ENCODE results near the gene GANAB. TPM values are rescaled to one million over a fixed set of nuclear protein-coding genes. Genes with fewer than 3 reads are reported as not detected.
A peak's percentile ranks its signal among the peaks of the same experiment; 100 is the strongest.

Gene GANAB
- total RNA-seq, 3 donors from 2014 or later (not counting 1 experiment from before 2014, with no cell fraction given), result 236 to 275 (median 246) TPM

DNA sequence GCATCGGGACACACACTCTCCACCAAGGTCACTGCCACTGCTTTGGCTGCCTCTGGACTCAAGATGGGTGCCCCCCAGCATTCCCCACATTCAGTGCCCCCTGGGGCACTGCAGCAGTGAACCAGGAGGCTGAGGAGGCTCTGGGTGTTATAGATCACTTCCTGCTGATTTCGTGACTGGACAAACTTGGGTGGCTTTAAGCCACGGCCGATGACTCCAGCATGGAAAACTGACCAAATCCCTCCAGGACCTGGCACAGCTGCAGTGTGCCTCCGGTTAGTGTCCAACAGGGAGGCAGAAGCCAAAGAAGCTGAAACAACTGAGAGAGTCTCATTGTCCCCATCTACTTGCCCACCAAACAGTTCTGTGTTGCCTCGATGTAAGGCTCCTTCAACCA, 1.2 kb upstream of the GANAB start:
- H3K27ac ChIP-seq (ENCODE audit: low read length), result no peak overlapping the region
- H3K4me3 ChIP-seq (ENCODE audit: low read length), result no peak overlapping the region
- Mint-ChIP-seq H3K4me3 (no peak overlapping the region), H3K27me3 (ENCODE audit: low read depth in 2 of 2) (no peaks in the 10 kb centered on the region), H3K36me3 (no peaks in the 10 kb centered on the region), H3K27ac (no peak overlapping the region), H3K9me3 (no peaks in the 10 kb centered on the region), H3K4me1 (peaks cover 15 to 19% of the 10 kb centered on the region in 2 donors)
- ATAC-seq (no peak), DNase-seq (peak in 1 of 2 donors; percentile 3)
- intact Hi-C loops (cut with micrococcal nuclease), result loop anchor here (2.0 kb wide), 2 partner anchors 17 to 25 kb away; partner anchors contain the start of genes C11orf98 and CSKMT
- H3K4me1 ChIP-seq (ENCODE audit: control insufficient read depth, insufficient read depth, low read length), result peaks cover 37% of the 10 kb centered on the region
- H3K27me3 ChIP-seq (ENCODE audit: control insufficient read depth, insufficient read depth, low read length), result no peaks in the 10 kb centered on the region
- WGBS (ENCODE audit: insufficient coverage), result 92% methylated on average over 6 of the region's 6 CpGs
- peaks cover 36% of the 10 kb centered on the region for H3K36me3 ChIP-seq (ENCODE audit: control insufficient read depth, insufficient read depth, low read length)
- no peaks in the 10 kb centered on the region for H3K9me3 ChIP-seq (ENCODE audit: control insufficient read depth, insufficient read depth, low read length)
- TF ChIP-seq, protein P1, sequence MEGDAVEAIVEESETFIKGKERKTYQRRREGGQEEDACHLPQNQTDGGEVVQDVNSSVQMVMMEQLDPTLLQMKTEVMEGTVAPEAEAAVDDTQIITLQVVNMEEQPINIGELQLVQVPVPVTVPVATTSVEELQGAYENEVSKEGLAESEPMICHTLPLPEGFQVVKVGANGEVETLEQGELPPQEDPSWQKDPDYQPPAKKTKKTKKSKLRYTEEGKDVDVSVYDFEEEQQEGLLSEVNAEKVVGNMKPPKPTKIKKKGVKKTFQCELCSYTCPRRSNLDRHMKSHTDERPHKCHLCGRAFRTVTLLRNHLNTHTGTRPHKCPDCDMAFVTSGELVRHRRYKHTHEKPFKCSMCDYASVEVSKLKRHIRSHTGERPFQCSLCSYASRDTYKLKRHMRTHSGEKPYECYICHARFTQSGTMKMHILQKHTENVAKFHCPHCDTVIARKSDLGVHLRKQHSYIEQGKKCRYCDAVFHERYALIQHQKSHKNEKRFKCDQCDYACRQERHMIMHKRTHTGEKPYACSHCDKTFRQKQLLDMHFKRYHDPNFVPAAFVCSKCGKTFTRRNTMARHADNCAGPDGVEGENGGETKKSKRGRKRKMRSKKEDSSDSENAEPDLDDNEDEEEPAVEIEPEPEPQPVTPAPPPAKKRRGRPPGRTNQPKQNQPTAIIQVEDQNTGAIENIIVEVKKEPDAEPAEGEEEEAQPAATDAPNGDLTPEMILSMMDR (IDR thresholded peaks at IDR 0.05), result no peak

DNA sequence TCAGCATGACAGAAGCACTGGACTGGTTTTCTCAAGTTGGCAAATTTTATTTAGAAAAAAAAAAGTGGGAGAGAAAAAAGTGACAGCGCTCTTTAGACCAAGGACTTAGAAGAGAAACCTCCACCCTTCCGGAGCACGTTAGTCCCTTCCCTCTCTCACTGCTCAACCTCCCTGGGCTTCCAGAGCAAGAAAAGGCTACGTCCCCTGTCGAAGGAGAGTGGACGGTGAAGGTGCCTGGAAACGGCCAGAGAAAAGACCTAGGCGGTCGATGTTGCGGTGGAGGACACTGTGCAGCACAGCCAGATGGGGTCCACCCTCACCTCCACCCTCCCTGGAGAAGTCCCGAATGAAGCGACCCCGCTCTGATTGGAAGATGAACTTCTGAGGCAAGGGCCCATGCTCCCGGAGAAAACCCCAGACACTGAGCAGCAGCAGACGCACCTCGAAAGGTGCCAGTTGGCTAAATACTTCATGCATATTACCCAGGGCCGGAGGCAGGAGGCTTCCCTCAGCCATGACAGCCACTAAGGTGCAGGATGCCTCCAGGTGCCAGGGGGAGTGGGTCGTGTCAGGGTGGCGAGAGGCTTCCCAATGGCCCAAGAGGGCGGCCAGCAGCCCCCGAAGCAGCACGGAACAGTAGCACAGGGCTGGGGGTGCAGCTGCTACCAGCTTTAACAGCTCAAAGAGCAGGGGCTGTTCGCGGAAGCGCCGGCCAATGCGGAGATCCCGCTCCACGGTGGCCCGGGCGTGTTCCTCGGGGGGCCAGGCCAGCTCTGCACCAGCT, 604 bp upstream of the GANAB start:
- peak overlapping the region; percentile 50 for H3K27ac ChIP-seq (ENCODE audit: low read length)
- peaks cover 33% of the 10 kb centered on the region for H3K4me1 ChIP-seq (ENCODE audit: control insufficient read depth, insufficient read depth, low read length)
- Mint-ChIP-seq H3K27ac (peak overlapping the region; percentile 94 to 96), H3K4me3 (peak overlapping the region; percentile 94), H3K27me3 (ENCODE audit: low read depth in 2 of 2) (no peaks in the 10 kb centered on the region), H3K4me1 (peaks cover 10 to 13% of the 10 kb centered on the region in 2 donors), H3K36me3 (no peaks in the 10 kb centered on the region), H3K9me3 (no peaks in the 10 kb centered on the region)
- no peak for ATAC-seq
- peaks cover 36% of the 10 kb centered on the region for H3K36me3 ChIP-seq (ENCODE audit: control insufficient read depth, insufficient read depth, low read length)
- TF ChIP-seq, protein P1 (IDR thresholded peaks at IDR 0.05), result no peak
- H3K9me3 ChIP-seq (ENCODE audit: control insufficient read depth, insufficient read depth, low read length), result no peaks in the 10 kb centered on the region
- 80% methylated on average over 32 of the region's 32 CpGs for WGBS (ENCODE audit: insufficient coverage)
- no peaks in the 10 kb centered on the region for H3K27me3 ChIP-seq (ENCODE audit: control insufficient read depth, insufficient read depth, low read length)
- no peak for DNase-seq
- no peak overlapping the region for H3K4me3 ChIP-seq (ENCODE audit: low read length)
- intact Hi-C loops (cut with micrococcal nuclease), result loop anchor here (1.0 to 2.0 kb wide), 3 partner anchors 18 to 48 kb away; partner anchors contain the start of genes C11orf98 and CSKMT

DNA sequence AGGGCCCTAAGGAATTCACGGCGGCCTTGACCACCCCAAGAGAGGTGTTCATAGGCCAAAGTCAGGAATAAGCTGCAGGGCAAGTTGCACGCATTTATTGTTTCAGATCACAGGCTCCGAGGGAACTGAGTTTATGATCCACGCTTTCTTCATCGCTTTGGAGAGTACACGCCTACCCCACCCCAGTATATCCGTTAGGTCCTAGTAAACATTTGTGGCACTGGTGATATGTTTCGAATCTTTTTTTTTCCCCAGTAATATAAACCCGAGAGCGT, 805 bp downstream of the GANAB start:
- no peaks in the 10 kb centered on the region for H3K27me3 Mint-ChIP-seq (ENCODE audit: low read depth in 2 of 2)
- intact Hi-C loops (cut with micrococcal nuclease), result no loop called here
- DNase-seq, result peak in 1 of 2 donors; percentile 35

More for the DNA sequence above, 805 bp downstream of the GANAB start:
- ATAC-seq, result no peak
- H3K36me3 ChIP-seq (ENCODE audit: control insufficient read depth, insufficient read depth, low read length), result peaks cover 36% of the 10 kb centered on the region
- H3K27me3 ChIP-seq (ENCODE audit: control insufficient read depth, insufficient read depth, low read length), result no peaks in the 10 kb centered on the region
- peaks cover 37% of the 10 kb centered on the region for H3K4me1 ChIP-seq (ENCODE audit: control insufficient read depth, insufficient read depth, low read length)
- H3K9me3 Mint-ChIP-seq, result no peaks in the 10 kb centered on the region
- H3K4me1 Mint-ChIP-seq, result peaks cover 10 to 18% of the 10 kb centered on the region in 2 donors
- peak overlapping the region; percentile 94 to 96 for H3K27ac Mint-ChIP-seq
- H3K4me3 Mint-ChIP-seq, result peak overlapping the region; percentile 94
- H3K27ac ChIP-seq (ENCODE audit: low read length), result peak overlapping the region; percentile 95
- no peaks in the 10 kb centered on the region for H3K9me3 ChIP-seq (ENCODE audit: control insufficient read depth, insufficient read depth, low read length)
- WGBS (ENCODE audit: insufficient coverage), result 17% methylated on average over 11 of the region's 11 CpGs
- H3K4me3 ChIP-seq (ENCODE audit: low read length), result peak overlapping the region; percentile 94
- no peaks in the 10 kb centered on the region for H3K36me3 Mint-ChIP-seq
- TF ChIP-seq, protein P1 (IDR thresholded peaks at IDR 0.05), result no peak
